ENCODE data around the gene KCTD21. TPM values are rescaled to one million over a fixed set of nuclear protein-coding genes. Genes with fewer than 3 reads are reported as not detected.

KCTD21 gene
- total and polyA plus RNA-seq, 4 donors = 5.8 to 12.6 (median 9.2) TPM

DNA sequence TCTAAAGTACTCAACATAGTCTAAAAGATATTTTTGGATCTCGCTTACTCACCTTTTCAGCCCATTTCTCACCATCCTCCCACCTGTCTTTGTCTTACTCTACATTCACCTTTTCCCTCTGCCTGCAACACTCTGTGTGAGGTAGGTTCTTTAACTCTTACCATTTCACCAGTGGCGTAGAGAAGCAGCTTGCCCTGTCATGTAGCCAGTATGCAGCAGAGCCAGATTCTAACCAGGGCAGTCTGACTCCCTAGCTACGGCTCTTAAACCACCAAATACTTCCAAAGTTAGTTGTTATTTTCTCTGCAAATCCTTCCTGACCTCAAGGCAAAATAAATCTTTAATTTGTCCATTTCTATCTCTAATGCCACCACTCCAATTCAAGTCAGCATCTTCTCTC lies 56.5 kb downstream of the KCTD21 start:
- no peaks in the 10 kb centered on the region for H3K9me3 ChIP-seq (ENCODE audit: control insufficient read depth in 4 of 4, low read length in 3 of 4)
- no peak for DNase-seq (ENCODE audit: low spot score)
- WGBS = 97% methylated on average over 3 of the region's 3 CpGs
- no peaks in the 10 kb centered on the region for H3K4me1 ChIP-seq (ENCODE audit: control insufficient read depth in 4 of 4, insufficient read depth in 4 of 4, low read length in 3 of 4)
- no peak overlapping the region for H3K9ac ChIP-seq (ENCODE audit: low read depth in 1 of 2, low read length in 2 of 2)
- TF ChIP-seq EGR1 (IDR thresholded peaks at IDR 0.05; ENCODE audit: low read depth in 2 of 2) (no peak), RAD21 (IDR thresholded peaks at IDR 0.05) (no peak), RXRA (IDR thresholded peaks at IDR 0.05) (no peak), HNF4A (conservative IDR thresholded peaks at IDR 0.05) (no peak)
- TF ChIP-seq, protein P1, sequence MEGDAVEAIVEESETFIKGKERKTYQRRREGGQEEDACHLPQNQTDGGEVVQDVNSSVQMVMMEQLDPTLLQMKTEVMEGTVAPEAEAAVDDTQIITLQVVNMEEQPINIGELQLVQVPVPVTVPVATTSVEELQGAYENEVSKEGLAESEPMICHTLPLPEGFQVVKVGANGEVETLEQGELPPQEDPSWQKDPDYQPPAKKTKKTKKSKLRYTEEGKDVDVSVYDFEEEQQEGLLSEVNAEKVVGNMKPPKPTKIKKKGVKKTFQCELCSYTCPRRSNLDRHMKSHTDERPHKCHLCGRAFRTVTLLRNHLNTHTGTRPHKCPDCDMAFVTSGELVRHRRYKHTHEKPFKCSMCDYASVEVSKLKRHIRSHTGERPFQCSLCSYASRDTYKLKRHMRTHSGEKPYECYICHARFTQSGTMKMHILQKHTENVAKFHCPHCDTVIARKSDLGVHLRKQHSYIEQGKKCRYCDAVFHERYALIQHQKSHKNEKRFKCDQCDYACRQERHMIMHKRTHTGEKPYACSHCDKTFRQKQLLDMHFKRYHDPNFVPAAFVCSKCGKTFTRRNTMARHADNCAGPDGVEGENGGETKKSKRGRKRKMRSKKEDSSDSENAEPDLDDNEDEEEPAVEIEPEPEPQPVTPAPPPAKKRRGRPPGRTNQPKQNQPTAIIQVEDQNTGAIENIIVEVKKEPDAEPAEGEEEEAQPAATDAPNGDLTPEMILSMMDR (IDR thresholded peaks at IDR 0.05; ENCODE audit: low read depth, low read length, missing input control) = no peak
- TF ChIP-seq, protein P2, sequence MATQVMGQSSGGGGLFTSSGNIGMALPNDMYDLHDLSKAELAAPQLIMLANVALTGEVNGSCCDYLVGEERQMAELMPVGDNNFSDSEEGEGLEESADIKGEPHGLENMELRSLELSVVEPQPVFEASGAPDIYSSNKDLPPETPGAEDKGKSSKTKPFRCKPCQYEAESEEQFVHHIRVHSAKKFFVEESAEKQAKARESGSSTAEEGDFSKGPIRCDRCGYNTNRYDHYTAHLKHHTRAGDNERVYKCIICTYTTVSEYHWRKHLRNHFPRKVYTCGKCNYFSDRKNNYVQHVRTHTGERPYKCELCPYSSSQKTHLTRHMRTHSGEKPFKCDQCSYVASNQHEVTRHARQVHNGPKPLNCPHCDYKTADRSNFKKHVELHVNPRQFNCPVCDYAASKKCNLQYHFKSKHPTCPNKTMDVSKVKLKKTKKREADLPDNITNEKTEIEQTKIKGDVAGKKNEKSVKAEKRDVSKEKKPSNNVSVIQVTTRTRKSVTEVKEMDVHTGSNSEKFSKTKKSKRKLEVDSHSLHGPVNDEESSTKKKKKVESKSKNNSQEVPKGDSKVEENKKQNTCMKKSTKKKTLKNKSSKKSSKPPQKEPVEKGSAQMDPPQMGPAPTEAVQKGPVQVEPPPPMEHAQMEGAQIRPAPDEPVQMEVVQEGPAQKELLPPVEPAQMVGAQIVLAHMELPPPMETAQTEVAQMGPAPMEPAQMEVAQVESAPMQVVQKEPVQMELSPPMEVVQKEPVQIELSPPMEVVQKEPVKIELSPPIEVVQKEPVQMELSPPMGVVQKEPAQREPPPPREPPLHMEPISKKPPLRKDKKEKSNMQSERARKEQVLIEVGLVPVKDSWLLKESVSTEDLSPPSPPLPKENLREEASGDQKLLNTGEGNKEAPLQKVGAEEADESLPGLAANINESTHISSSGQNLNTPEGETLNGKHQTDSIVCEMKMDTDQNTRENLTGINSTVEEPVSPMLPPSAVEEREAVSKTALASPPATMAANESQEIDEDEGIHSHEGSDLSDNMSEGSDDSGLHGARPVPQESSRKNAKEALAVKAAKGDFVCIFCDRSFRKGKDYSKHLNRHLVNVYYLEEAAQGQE (IDR thresholded peaks at IDR 0.05) = no peak
- TF ChIP-seq, protein P3, sequence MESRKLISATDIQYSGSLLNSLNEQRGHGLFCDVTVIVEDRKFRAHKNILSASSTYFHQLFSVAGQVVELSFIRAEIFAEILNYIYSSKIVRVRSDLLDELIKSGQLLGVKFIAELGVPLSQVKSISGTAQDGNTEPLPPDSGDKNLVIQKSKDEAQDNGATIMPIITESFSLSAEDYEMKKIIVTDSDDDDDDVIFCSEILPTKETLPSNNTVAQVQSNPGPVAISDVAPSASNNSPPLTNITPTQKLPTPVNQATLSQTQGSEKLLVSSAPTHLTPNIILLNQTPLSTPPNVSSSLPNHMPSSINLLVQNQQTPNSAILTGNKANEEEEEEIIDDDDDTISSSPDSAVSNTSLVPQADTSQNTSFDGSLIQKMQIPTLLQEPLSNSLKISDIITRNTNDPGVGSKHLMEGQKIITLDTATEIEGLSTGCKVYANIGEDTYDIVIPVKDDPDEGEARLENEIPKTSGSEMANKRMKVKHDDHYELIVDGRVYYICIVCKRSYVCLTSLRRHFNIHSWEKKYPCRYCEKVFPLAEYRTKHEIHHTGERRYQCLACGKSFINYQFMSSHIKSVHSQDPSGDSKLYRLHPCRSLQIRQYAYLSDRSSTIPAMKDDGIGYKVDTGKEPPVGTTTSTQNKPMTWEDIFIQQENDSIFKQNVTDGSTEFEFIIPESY (IDR thresholded peaks at IDR 0.05) = no peak
- H3K36me3 ChIP-seq (ENCODE audit: control insufficient read depth in 4 of 4, insufficient read depth in 3 of 4, low read depth in 1 of 4, low read length in 3 of 4) = no peaks in the 10 kb centered on the region
- no peak overlapping the region for H3K4me3 ChIP-seq (ENCODE audit: low read depth in 1 of 3, low read length in 3 of 3)
- no peaks in the 10 kb centered on the region for H3K27me3 ChIP-seq (ENCODE audit: control insufficient read depth in 4 of 4, insufficient read depth in 4 of 4, low read length in 3 of 4)
- no peak overlapping the region for H3K27ac ChIP-seq (ENCODE audit: low read depth in 1 of 2, low read length in 2 of 2)

DNA sequence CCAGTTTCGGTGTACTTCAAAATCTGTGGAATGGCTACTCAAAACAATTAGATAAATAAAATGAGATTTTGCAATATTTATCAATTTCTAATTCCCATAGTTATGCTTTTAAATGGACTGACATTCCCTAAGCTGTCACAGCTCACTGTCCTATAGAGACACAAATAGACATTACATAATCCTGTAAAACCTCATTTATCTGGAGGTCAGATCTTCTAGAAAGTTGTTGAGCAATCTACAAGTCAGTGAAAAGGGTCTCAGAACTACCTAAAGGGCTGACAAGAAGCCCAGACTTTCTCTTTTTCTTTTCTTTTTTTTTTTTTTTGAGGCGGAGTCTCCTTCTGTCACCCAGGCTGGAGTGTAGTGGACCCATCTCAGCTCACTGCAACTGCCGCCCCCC lies 61.0 kb downstream of the KCTD21 start:
- no peak for DNase-seq (ENCODE audit: low spot score)
- TF ChIP-seq SP1 (IDR thresholded peaks at IDR 0.05) (no peak), EGR1 (IDR thresholded peaks at IDR 0.05; ENCODE audit: low read depth in 2 of 2) (no peak), FOXA1 (IDR thresholded peaks at IDR 0.05) (no peak), NR2F2 (IDR thresholded peaks at IDR 0.05) (no peak), FOXA2 (IDR thresholded peaks at IDR 0.05) (no peak), RAD21 (IDR thresholded peaks at IDR 0.05) (no peak), JUND (IDR thresholded peaks at IDR 0.05) (no peak)
- TF ChIP-seq, protein P2 (IDR thresholded peaks at IDR 0.05) = no peak
- no peak overlapping the region for H3K9ac ChIP-seq (ENCODE audit: low read depth in 1 of 2, low read length in 2 of 2)
- H3K36me3 ChIP-seq (ENCODE audit: control insufficient read depth in 4 of 4, insufficient read depth in 3 of 4, low read depth in 1 of 4, low read length in 3 of 4) = peaks cover 0 to 12% (median 8%) of the 10 kb centered on the region in 4 donors
- no peaks in the 10 kb centered on the region for H3K9me3 ChIP-seq (ENCODE audit: control insufficient read depth in 4 of 4, low read length in 3 of 4)
- 98% methylated on average over 3 of the region's 3 CpGs for WGBS
- H3K4me3 ChIP-seq (ENCODE audit: low read depth in 1 of 3, low read length in 3 of 3) = no peak overlapping the region
- no peak overlapping the region for H3K27ac ChIP-seq (ENCODE audit: low read depth in 1 of 2, low read length in 2 of 2)
- H3K27me3 ChIP-seq (ENCODE audit: control insufficient read depth in 4 of 4, insufficient read depth in 4 of 4, low read length in 3 of 4) = no peaks in the 10 kb centered on the region
- H3K4me1 ChIP-seq (ENCODE audit: control insufficient read depth in 4 of 4, insufficient read depth in 4 of 4, low read length in 3 of 4) = no peaks in the 10 kb centered on the region

Small RNA genes lying within 50 kb of the gene (small RNA-seq; reads per million reads assigned to genes)
- not detected for gene RNU6-126P

Other genes starting within 250 kb of the KCTD21 start
- 10 to 100 TPM; 19.1 TPM for gene INTS4, start 194.0 kb downstream of the KCTD21 start, total RNA-seq
- 10 to 100 TPM in 1 of 2 donors, 1 to 10 TPM in 1; 7.9 to 10.9 TPM for gene INTS4, start 194.0 kb downstream of the KCTD21 start, polyA plus RNA-seq
- 1 to 10 TPM in 1 of 2 donors, under 1 TPM in 1; 0.70 to 6.2 TPM for gene KCTD14, start 165.3 kb downstream of the KCTD21 start, total RNA-seq
- 1 to 10 TPM; 7.2 to 7.3 TPM for gene KCTD14, start 165.3 kb downstream of the KCTD21 start, polyA plus RNA-seq
- 10 to 100 TPM in 1 of 2 donors, not detected in 1; 30.9 TPM for gene THRSP, start 124.8 kb downstream of the KCTD21 start, total RNA-seq
- gene THRSP, start 124.8 kb downstream of the KCTD21 start, polyA plus RNA-seq = 10 to 100 TPM; 51.1 to 90.1 TPM
- gene NDUFC2, start 108.8 kb downstream of the KCTD21 start, total RNA-seq = 100 to 1,000 TPM in 1 of 2 donors, 10 to 100 TPM in 1; 86.9 to 142 TPM
- 100 to 1,000 TPM; 256 to 783 TPM for gene NDUFC2, start 108.8 kb downstream of the KCTD21 start, polyA plus RNA-seq
- 10 to 100 TPM; 36.8 to 39.2 TPM for gene ALG8, start 49.0 kb downstream of the KCTD21 start, total RNA-seq
- gene ALG8, start 49.0 kb downstream of the KCTD21 start, polyA plus RNA-seq = 10 to 100 TPM; 29.4 to 46.0 TPM
- 10 to 100 TPM in 1 of 2 donors, 1 to 10 TPM in 1; 2.3 to 11.0 TPM for gene USP35, start 293 bp upstream of the KCTD21 start, total RNA-seq
- 1 to 10 TPM; 2.6 to 7.0 TPM for gene USP35, start 293 bp upstream of the KCTD21 start, polyA plus RNA-seq
- gene GAB2, start 229.2 kb upstream of the KCTD21 start, total RNA-seq = 1 to 10 TPM; 3.4 to 3.6 TPM
- 1 to 10 TPM; 1.3 to 1.7 TPM for gene GAB2, start 229.2 kb upstream of the KCTD21 start, polyA plus RNA-seq